ENCODE data around the gene VMAC. TPM values are rescaled to one million over a fixed set of nuclear protein-coding genes. Genes with fewer than 3 reads are reported as not detected.

VMAC gene
- total and polyA plus RNA-seq, 2 of the 13 experiments (the other 11 are each of a cell fraction or from before 2014, with no cell fraction given) = 2.4 TPM

GRCh38 chr19:5891938-5892771 is 12.5 kb upstream of the VMAC start (continued):
- TF ChIP-seq CTCF (CRISPR knock-in tag; IDR thresholded peaks at IDR 0.05) (peak; percentile 98), EZH2 (conservative IDR thresholded peaks at IDR 0.05; ENCODE audit: low read depth, low read length) (no peak), DMTF1 (CRISPR knock-in tag; IDR thresholded peaks at IDR 0.05) (no peak), CBFB (CRISPR knock-in tag; IDR thresholded peaks at IDR 0.05) (peak; percentile 59; the same call in 1 of the 2 replicates), HHEX (CRISPR knock-in tag; IDR thresholded peaks at IDR 0.05) (no peak), ZC3H4 (CRISPR knock-in tag; IDR thresholded peaks at IDR 0.05; ENCODE audit: borderline replicate concordance) (peak; percentile 61), ZC3H13 (CRISPR knock-in tag; IDR thresholded peaks at IDR 0.05) (peak; percentile 94), NCOA1 (CRISPR knock-in tag; IDR thresholded peaks at IDR 0.05) (no peak), ZNF18 (CRISPR knock-in tag; IDR thresholded peaks at IDR 0.05; ENCODE audit: insufficient replicate concordance) (no peak), RFXAP (CRISPR knock-in tag; IDR thresholded peaks at IDR 0.05; ENCODE audit: borderline replicate concordance) (0 out of 2 replicates have a peak, but pooled peaks have one; percentile 59), ZNF253 (CRISPR knock-in tag; IDR thresholded peaks at IDR 0.05; ENCODE audit: borderline replicate concordance) (no peak), TAF15 (IDR thresholded peaks at IDR 0.05; ENCODE audit: low read depth, low read length, poor library complexity, severe bottlenecking) (no peak), ZBTB26 (CRISPR knock-in tag; IDR thresholded peaks at IDR 0.05; ENCODE audit: borderline replicate concordance) (no peak), MEIS1 (CRISPR knock-in tag; IDR thresholded peaks at IDR 0.05; ENCODE audit: borderline replicate concordance) (0 out of 2 replicates have a peak, but pooled peaks have one; percentile 70), SMC3 (IDR thresholded peaks at IDR 0.05; ENCODE audit: low read length) (peak; percentile 68; the same call in 1 of the 2 replicates), ZNF761 (CRISPR knock-in tag; conservative IDR thresholded peaks at IDR 0.05) (no peak)
